H1 (cell line): ENCODE measurements around the gene SIK2. TPM values are rescaled to one million over a fixed set of nuclear protein-coding genes. Genes with fewer than 3 reads are reported as not detected.

ENCODE experiments used
- CHD7 ChIP-seq: fragments of 300-600 bp; sonication (generic); IDR thresholded peaks from 2 replicates; pipeline ENCODE4 v1.7.1; 2012; ENCODE audit warnings: low read length, moderate library complexity, mild to moderate bottlenecking, inconsistent platforms; ENCODE audit not compliant: insufficient replicate concordance
- TEAD4 ChIP-seq: IDR thresholded peaks from 2 replicates; pipeline ENCODE4 v1.6.1; 2012; ENCODE audit warnings: low read depth, low read length, inconsistent platforms, mixed read lengths
- polyA plus RNA-seq, 7 experiments: library from polyadenylated mRNA; depleted of rRNA in 3 of 7; stranded (reverse) in 5 of 7; unstranded in 2 of 7; fragments of >200 nt in 5 of 7; fragments of 200-250 nt in 2 of 7; gene quantifications; 1 replicate in 5 of 7; 2 replicates in 1 of 7; 4 replicates in 1 of 7; pipeline versions ENCODE4 v1.2.1 to v1.2.3, GENCODE V29; 2011 to 2013; ENCODE audit warnings: missing spikeins in 2 of 7, mixed read lengths in 2 of 7
- total RNA-seq: library from RNA; stranded (reverse); fragmentation: NEBNext Ultra II Directional; extraction: Animal tissue kit (Norgen Biotek cat#: 25700); gene quantifications from 2 replicates; pipeline ENCODE4 v1.2.1, GENCODE V29; 2021

SIK2 gene
- total and polyA plus RNA-seq, 2 of the 8 experiments (the other 6 are each of a cell fraction or from before 2014, with no cell fraction given): 8.8 to 11.2 TPM

- TF ChIP-seq CHD7: no peak
- 0 out of 2 replicates have a peak, but pooled peaks have one; percentile 23 for TF ChIP-seq TEAD4
- TF ChIP-seq, all 59 proteins: peak for 1
These were observed 40.4 kb upstream of the SIK2 start (continued) for GRCh38 chr11:111561791-111562325.
